ENCODE data around the gene C5orf24.
A peak's percentile ranks its signal among the peaks of the same experiment; 100 is the strongest.

The C5orf24 gene

DNA sequence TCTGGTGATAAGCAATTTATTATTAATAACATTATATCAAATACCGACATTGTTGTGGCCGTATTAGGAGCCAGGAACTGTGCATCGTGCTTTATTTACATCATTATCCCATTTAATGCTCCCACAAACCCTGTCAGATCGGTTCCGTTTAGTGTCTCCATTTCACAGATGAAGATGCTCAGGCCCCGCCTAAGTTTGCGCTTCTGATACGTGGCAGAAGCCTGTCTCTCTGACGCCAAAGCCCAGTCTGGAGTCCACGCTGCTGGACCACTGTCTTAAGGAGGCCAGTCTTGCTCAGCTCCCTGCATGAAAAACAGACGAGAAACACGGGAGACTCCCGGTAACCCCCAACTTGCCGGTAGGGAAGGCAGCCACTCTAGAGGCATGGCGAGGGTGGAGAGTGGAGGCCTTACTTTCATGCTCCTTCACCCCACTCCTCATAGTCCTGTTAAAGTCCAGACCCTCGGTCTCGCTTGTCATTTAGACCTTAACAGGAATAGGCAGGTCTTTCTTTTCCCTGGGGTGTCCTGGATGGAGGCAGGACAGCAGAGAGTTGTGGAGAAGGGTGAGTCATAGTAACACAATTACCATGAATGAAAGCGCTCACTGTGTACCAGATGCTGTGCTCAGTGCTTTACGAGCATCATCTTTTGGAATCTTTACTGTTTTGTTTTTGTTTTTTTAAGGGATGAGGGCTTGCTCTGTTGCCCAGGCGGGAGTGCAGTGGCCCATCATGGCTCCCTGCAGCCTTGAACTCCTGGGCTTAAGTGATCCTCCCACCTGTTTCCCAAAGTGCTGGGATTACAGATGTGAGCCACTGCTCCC is 29.3 kb downstream of the C5orf24 start (continued):
- TF ChIP-seq ZEB2 (tag by site-specific recombination; IDR thresholded peaks at IDR 0.05) (peak; percentile 82), ZNF670 (tag by site-specific recombination; IDR thresholded peaks at IDR 0.05; ENCODE audit: low read depth) (no peak), ZNF621 (tag by site-specific recombination; IDR thresholded peaks at IDR 0.05) (no peak), ZNF776 (tag by site-specific recombination; IDR thresholded peaks at IDR 0.05; ENCODE audit: borderline replicate concordance) (no peak), ZNF175 (tag by site-specific recombination; IDR thresholded peaks at IDR 0.05) (no peak), TCF7L2 (IDR thresholded peaks at IDR 0.05; ENCODE audit: borderline replicate concordance, low read depth, low read length) (no peak), PRDM1 (tag by site-specific recombination; IDR thresholded peaks at IDR 0.05) (peak; percentile 79), ZNF777 (tag by site-specific recombination; IDR thresholded peaks at IDR 0.05; ENCODE audit: borderline replicate concordance) (no peak), MYNN (tag by site-specific recombination; IDR thresholded peaks at IDR 0.05; ENCODE audit: borderline replicate concordance) (no peak), ZNF654 (tag by site-specific recombination; IDR thresholded peaks at IDR 0.05; ENCODE audit: low read depth) (no peak), ZNF274 (IDR thresholded peaks at IDR 0.05; ENCODE audit: low read length) (no peak), ZNF274 (tag by site-specific recombination; IDR thresholded peaks at IDR 0.05; ENCODE audit: borderline replicate concordance) (no peak), ZNF843 (tag by site-specific recombination; IDR thresholded peaks at IDR 0.05) (no peak), ZFP41 (tag by site-specific recombination; IDR thresholded peaks at IDR 0.05; ENCODE audit: borderline replicate concordance) (no peak), ZBTB48 (tag by site-specific recombination; IDR thresholded peaks at IDR 0.05) (no peak), ZBTB21 (tag by site-specific recombination; IDR thresholded peaks at IDR 0.05) (no peak), ZNF138 (tag by site-specific recombination; IDR thresholded peaks at IDR 0.05; ENCODE audit: borderline replicate concordance) (no peak), IKZF3 (tag by site-specific recombination; IDR thresholded peaks at IDR 0.05) (peak; percentile 90), SETDB1 (IDR thresholded peaks at IDR 0.05; ENCODE audit: insufficient read length, low read length) (no peak), GLI4 (tag by site-specific recombination; IDR thresholded peaks at IDR 0.05) (no peak), ZNF426 (tag by site-specific recombination; IDR thresholded peaks at IDR 0.05) (no peak), GFI1B (tag by site-specific recombination; IDR thresholded peaks at IDR 0.05) (no peak)
- TF ChIP-seq, protein P1, sequence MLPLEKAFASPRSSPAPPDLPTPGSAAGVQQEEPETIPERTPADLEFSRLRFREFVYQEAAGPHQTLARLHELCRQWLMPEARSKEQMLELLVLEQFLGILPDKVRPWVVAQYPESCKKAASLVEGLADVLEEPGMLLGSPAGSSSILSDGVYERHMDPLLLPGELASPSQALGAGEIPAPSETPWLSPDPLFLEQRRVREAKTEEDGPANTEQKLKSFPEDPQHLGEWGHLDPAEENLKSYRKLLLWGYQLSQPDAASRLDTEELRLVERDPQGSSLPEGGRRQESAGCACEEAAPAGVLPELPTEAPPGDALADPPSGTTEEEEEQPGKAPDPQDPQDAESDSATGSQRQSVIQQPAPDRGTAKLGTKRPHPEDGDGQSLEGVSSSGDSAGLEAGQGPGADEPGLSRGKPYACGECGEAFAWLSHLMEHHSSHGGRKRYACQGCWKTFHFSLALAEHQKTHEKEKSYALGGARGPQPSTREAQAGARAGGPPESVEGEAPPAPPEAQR (tag by site-specific recombination; IDR thresholded peaks at IDR 0.05), result no peak
- TF ChIP-seq, protein P2, sequence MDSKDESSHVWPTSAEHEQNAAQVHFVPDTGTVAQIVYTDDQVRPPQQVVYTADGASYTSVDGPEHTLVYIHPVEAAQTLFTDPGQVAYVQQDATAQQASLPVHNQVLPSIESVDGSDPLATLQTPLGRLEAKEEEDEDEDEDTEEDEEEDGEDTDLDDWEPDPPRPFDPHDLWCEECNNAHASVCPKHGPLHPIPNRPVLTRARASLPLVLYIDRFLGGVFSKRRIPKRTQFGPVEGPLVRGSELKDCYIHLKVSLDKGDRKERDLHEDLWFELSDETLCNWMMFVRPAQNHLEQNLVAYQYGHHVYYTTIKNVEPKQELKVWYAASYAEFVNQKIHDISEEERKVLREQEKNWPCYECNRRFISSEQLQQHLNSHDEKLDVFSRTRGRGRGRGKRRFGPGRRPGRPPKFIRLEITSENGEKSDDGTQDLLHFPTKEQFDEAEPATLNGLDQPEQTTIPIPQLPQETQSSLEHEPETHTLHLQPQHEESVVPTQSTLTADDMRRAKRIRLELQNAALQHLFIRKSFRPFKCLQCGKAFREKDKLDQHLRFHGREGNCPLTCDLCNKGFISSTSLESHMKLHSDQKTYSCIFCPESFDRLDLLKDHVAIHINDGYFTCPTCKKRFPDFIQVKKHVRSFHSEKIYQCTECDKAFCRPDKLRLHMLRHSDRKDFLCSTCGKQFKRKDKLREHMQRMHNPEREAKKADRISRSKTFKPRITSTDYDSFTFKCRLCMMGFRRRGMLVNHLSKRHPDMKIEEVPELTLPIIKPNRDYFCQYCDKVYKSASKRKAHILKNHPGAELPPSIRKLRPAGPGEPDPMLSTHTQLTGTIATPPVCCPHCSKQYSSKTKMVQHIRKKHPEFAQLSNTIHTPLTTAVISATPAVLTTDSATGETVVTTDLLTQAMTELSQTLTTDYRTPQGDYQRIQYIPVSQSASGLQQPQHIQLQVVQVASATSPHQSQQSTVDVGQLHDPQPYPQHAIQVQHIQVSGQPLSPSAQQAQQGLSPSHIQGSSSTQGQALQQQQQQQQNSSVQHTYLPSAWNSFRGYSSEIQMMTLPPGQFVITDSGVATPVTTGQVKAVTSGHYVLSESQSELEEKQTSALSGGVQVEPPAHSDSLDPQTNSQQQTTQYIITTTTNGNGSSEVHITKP (tag by site-specific recombination; IDR thresholded peaks at IDR 0.05), result peak; percentile 35; the same call in 1 of the 2 replicates
- TF ChIP-seq, protein P3, sequence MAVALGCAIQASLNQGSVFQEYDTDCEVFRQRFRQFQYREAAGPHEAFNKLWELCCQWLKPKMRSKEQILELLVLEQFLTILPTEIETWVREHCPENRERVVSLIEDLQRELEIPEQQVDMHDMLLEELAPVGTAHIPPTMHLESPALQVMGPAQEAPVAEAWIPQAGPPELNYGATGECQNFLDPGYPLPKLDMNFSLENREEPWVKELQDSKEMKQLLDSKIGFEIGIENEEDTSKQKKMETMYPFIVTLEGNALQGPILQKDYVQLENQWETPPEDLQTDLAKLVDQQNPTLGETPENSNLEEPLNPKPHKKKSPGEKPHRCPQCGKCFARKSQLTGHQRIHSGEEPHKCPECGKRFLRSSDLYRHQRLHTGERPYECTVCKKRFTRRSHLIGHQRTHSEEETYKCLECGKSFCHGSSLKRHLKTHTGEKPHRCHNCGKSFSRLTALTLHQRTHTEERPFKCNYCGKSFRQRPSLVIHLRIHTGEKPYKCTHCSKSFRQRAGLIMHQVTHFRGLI (tag by site-specific recombination; IDR thresholded peaks at IDR 0.05), result no peak
- TF ChIP-seq, protein P4, sequence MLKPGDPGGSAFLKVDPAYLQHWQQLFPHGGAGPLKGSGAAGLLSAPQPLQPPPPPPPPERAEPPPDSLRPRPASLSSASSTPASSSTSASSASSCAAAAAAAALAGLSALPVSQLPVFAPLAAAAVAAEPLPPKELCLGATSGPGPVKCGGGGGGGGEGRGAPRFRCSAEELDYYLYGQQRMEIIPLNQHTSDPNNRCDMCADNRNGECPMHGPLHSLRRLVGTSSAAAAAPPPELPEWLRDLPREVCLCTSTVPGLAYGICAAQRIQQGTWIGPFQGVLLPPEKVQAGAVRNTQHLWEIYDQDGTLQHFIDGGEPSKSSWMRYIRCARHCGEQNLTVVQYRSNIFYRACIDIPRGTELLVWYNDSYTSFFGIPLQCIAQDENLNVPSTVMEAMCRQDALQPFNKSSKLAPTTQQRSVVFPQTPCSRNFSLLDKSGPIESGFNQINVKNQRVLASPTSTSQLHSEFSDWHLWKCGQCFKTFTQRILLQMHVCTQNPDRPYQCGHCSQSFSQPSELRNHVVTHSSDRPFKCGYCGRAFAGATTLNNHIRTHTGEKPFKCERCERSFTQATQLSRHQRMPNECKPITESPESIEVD (tag by site-specific recombination; IDR thresholded peaks at IDR 0.05), result no peak
- TF ChIP-seq, protein P5, sequence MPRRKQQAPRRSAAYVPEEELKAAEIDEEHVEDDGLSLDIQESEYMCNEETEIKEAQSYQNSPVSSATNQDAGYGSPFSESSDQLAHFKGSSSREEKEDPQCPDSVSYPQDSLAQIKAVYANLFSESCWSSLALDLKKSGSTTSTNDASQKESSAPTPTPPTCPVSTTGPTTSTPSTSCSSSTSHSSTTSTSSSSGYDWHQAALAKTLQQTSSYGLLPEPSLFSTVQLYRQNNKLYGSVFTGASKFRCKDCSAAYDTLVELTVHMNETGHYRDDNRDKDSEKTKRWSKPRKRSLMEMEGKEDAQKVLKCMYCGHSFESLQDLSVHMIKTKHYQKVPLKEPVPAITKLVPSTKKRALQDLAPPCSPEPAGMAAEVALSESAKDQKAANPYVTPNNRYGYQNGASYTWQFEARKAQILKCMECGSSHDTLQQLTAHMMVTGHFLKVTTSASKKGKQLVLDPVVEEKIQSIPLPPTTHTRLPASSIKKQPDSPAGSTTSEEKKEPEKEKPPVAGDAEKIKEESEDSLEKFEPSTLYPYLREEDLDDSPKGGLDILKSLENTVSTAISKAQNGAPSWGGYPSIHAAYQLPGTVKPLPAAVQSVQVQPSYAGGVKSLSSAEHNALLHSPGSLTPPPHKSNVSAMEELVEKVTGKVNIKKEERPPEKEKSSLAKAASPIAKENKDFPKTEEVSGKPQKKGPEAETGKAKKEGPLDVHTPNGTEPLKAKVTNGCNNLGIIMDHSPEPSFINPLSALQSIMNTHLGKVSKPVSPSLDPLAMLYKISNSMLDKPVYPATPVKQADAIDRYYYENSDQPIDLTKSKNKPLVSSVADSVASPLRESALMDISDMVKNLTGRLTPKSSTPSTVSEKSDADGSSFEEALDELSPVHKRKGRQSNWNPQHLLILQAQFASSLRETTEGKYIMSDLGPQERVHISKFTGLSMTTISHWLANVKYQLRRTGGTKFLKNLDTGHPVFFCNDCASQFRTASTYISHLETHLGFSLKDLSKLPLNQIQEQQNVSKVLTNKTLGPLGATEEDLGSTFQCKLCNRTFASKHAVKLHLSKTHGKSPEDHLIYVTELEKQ (tag by site-specific recombination; IDR thresholded peaks at IDR 0.05; ENCODE audit: borderline replicate concordance), result 0 out of 2 replicates have a peak, but pooled peaks have one; percentile 10
